ACHN (cell line): ENCODE results near the gene ARHGAP32.
"Not testable (repeated sequence)": the region's sequence is repeated elsewhere in the genome, so short reads cannot be mapped to it uniquely, and the experiment has no call there.

ENCODE experiments used
- DNase-seq: peaks from one replicate; pipeline ENCODE4 v3.0.0-alpha.2; 2015
- in situ Hi-C: cut with HindIII; loops from 2 replicates; pipeline ENCODE4 v1.10.0; 2017; ENCODE audit warnings: low sequenced_read_pairs, low pct_ligation_motif_present, low pct_unique_long_range_greater_than_20kb

The ARHGAP32 gene

DNA sequence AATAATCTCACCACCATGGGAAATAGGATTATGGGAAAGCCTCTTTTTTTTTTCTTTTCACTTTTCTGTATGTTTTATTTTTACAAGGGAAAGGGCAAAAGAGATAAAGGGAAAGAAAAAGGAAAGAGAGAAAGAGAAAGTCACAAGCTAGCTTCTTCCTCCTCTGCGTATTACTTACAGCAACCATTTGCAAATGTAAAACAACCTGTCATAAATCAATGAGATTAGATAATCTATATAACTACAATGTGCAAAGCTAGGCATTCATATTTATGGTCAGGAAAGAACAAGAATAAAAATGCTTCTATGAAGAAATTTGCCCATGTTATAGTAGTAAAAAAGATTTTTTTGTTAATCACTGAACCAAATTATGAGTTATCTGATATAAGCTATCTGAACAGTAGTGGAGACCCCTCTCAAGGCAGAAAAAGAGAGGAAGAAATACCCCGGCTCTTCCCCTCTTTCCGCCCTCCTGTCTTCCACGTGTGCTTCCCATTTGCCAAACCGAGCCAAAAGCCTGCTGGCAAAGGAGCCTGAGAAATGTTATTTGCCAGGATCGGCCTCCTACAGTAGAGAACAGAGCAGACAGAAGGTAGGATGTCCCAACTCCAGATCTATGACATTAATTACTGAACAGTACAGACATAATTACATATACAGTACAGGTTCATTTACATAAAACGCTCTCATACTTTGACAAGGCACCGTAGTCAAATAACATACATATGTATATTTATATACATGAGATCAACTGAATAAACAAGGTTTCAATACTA lies 50.2 kb downstream of the ARHGAP32 start:
- no peak for DNase-seq
- in situ Hi-C loops, result no loop called here

- no peak for DNase-seq
- in situ Hi-C loops, result no loop called here
These were observed 60.8 kb downstream of the ARHGAP32 start for GRCh38 chr11:129131316-129131715.

- DNase-seq, in situ Hi-C loops: not testable (repeated sequence)
These were observed 63.1 kb downstream of the ARHGAP32 start for GRCh38 chr11:129128881-129129620.

DNA sequence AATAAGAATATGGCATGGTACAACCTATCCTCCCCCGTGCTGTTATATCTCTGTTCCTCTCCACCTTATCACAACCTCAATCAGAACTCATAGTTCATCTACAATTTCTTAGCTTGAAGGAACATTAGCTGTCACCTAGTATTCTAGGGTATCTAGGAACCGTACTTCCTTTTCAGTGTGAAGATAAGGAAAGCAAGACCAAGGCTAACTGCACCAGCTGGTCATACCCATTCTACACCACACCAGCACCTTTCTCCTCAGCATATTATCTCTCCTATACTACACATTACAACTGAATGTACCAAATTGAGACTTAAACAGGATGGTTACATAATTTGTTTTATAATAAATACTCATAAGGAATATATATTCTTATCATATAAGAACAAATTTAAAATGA lies 73.1 kb downstream of the ARHGAP32 start:
- DNase-seq, result no peak
- in situ Hi-C loops, result no loop called here

DNA sequence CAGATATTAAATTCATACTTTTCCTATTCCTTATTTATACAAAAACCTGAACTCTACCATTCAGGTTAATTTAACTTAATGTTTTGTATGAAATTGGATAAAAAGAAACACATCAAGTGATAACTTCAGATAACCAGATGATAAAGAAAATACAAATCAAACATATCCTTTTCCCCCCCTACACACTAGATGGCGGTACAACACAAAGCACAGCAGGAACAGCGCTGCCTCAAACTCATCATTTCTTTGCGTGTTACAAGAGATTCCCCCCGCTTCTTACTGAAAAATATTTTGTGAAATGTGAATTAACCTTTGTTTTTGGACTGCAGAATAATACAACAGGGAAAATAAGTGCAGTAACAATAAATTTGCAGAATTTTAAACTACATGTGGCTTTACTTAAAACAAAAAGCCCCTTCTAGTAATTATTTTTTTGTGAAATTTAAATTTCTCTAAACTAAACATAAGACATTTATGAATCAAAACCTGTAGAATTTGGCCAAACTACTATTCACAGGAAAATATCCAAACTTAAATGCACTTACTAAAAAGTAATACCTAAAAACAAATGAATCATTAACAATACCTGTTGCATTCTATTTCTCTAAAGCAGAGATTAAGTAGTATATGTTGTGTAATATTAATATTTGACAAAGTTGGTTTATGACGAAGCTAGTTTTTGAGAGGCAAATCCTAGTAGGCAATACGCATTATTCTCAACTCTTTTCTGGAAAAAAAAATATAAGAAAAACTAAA lies 74.4 kb downstream of the ARHGAP32 start:
- in situ Hi-C loops, result no loop called here
- peak; percentile 57 for DNase-seq

DNA sequence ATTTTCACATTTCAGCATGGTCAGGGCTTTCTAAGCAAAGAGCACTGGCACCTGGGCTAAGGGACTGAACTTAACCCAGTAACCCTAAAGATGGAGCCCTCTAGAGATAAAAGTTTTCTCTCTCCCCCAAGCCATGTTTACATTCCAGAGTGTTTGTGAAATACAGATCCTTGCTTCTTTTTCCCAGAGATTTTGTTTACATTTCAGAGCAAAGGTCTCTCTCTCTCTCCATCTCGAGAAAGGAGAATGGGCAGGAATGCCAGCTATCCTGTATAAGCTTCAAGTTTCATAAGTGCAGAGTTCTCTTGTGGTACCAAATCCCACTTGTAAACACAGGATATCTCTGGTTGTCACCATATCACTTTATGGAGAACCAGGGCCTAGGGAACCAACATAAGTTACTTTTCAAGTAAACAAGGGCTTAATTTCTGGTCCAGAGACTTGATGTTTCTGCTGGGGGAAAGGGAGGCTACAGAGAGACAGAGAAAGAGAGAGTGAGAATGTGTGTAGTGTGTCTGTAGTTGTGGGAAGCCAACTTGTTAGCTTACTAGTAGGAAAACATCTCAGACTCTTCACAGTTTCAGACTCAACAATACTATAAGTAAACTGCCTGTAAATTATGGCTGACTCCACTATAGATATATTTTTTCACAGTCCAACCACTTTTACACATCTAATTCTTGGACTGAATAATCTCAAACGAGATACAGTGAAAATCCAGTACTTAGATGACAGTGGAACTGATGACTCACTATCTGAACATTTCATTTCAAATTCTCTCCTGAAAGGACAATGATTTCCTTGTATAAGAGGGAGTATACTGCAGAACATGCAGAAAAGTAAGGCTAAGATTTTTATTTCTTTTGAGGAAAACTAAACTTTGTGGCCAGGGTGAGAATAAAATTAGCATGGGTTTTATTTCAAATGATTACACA lies 76.2 kb downstream of the ARHGAP32 start:
- in situ Hi-C loops, result no loop called here
- peak; percentile 33 for DNase-seq

DNA sequence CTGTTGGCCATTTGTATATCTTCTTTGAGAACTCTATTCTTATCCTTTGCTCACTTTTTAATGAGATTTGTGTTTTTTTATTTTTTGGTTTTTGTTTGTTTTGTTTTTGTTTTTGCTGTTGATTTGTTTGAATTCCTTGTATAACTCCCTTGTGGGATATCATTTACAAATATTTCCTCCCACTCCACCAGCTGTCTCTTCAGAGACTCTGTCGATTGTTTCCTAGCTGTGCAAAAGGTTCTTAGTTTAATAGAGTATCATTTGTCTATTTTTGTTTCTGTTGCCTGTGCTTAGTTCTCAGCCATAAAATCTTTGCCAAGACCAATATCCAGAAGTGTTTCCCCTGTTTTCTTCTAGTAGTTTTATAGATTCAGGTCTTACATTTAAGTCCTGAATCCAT lies 82.4 kb downstream of the ARHGAP32 start:
- no peak for DNase-seq
- in situ Hi-C loops, result no loop called here

- DNase-seq, result no peak
- in situ Hi-C loops, result no loop called here
These were observed 85.3 kb downstream of the ARHGAP32 start for GRCh38 chr11:129106788-129107187.

DNA sequence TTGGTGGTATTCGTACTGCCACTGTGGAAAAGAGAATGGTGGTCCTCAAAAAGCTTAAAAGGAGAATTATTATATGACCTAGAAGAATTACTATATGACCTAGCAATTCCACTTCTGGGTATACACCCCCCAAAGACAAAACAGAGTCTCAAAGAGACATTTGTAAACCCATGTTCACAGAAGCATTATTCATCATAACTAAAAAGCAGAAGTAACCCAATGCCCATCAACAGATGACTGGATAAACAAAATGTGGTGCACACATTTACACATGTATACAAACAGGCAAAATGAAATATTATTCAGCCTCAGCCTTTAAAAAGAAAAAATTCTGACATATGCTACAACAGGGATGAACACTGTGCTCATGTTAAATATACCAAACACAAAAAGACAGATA lies 89.4 kb downstream of the ARHGAP32 start:
- in situ Hi-C loops, result no loop called here
- no peak for DNase-seq

- DNase-seq, result no peak
- in situ Hi-C loops, result no loop called here
These were observed 89.9 kb downstream of the ARHGAP32 start for GRCh38 chr11:129102225-129102624.

DNA sequence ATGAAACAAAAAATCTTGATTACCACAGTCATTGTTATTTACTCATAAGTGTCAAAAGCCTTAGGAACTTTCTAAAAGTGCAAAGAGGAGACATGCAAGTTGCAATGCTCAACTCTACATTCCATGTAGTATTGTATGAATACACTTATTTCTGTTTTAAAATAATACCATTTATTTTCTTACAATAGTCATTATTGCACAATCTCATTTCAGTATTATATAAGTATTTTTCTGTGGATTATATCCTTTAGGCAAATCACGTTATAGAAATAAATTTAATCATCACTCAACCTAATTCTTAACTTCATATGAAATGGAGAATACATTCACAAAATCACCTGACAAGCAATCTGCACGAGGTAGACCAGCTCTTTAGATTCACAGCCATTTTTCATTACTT lies 98.8 kb downstream of the ARHGAP32 start:
- DNase-seq, result no peak
- in situ Hi-C loops, result no loop called here

DNA sequence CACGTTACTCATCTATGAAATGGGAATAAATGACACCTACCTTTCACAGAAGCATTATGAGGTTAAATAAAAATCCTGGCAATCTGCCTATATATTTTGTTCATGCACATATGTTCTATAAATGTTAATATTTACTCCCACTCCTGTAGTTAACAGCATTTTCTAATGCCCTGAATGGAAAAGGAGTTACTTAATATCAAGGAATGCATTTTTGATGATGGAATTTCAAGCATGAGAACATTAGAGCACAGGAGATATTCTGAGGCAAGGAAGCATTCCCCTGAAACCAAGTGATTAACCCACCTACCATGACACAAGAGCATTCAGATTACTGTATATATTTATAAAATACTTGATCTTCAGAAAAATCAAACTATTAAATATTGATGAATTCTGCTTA lies 102.1 kb downstream of the ARHGAP32 start:
- DNase-seq, result no peak
- in situ Hi-C loops, result no loop called here

DNA sequence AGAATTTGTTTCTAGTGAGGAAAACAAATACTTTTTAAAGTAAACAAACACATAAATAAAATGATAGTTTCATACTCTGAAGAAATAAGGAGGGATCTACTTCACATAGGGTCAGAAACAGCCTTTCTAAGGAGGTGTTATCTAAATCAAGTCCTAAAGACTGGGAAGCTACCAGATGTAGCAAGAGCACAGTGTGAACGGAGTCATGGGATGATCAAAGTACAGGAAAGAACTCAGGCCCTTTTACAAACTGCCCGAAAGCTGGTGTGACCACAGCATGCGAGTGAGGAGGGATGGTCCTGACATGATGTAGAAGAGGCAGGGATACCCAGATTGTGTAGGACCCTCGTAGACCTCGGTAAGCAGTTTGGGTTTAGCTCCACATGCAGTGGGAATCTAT lies 102.8 kb downstream of the ARHGAP32 start:
- no peak for DNase-seq
- in situ Hi-C loops, result no loop called here

DNA sequence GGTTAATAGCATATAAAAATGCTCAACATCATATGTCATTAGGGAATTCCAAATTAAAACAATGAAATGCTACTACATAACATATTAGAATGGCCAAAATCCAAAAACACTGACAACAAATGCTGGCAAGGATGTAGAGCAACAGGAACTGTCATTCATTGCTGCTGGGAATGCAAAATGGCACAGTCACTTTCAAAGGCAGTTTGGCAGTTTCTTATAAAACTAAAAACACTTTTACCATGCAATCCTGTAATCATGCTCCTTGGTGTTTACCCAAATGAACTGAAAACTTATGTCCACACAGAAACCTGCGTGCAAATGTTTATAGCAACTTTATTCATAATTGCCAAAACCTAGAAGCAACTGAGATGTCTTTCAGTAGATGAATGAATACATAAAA lies 105.1 kb downstream of the ARHGAP32 start:
- in situ Hi-C loops, result no loop called here
- DNase-seq, result no peak

DNA sequence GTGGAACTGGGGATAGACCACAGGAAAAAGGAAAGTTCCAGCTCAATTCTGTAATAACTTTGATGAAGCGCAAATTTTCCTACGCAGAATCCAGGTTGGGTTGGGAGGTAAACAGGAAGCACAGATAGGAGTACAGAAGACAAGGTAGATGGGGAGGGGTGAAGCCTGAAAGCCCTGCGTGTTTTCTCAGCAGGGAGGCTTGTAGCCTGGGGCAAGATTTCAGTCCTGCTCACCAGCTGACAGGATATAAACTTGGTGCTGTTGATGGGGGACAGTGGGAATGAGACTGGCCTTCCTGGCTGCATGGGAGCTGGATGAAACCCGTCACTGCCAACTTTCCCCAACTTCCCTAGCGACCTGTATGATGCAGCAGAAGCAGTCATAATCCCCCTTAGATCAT lies 114.9 kb downstream of the ARHGAP32 start:
- in situ Hi-C loops, result no loop called here
- no peak for DNase-seq

DNA sequence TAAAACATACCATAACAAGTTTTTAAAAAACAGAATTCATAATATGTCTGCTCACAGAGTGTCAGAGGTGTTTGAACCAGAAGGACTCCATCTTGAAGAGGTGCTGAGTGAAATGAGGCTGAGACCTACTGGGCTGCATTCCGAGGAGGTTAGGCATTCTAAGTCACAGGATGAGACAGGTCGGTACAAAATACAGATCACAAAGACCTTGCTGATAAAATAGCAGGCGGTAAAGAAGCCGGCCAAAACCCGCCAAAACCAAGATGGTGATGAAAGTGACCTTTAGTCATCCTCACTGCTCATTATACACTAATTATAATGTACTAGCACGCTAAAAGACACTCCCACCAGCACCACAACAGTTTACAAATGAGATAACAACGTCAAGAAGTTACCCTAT lies 116.4 kb downstream of the ARHGAP32 start:
- in situ Hi-C loops, result no loop called here
- no peak for DNase-seq

DNA sequence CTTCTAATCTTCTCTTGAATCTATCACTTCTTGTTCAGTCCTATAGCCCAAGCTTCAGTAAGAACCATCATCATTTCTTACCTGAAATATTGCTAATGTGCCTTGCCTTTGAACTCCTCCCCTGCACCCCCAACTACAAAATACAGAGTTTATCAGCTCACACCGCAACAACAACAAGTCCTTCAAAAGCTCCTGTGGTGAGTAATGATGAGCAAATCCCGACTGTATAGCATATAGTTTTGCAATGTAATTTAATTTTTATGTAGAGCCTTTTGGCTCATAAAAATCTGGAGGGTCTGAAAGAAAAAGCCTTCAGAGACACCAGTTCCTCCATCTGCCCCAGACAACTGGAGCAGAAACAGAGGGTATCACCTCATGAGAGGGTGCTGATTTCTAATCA lies 124.7 kb downstream of the ARHGAP32 start:
- in situ Hi-C loops, result no loop called here

GRCh38 chr11:129066229-129066628 lies 125.9 kb downstream of the ARHGAP32 start:
- in situ Hi-C loops, result no loop called here
- no peak for DNase-seq

More for the DNA sequence above, 124.7 kb downstream of the ARHGAP32 start:
- no peak for DNase-seq
